ENCODE results near the gene ID4.
A peak's percentile ranks its signal among the peaks of the same experiment; 100 is the strongest.

- TF ChIP-seq ZNF274 (IDR thresholded peaks at IDR 0.05; ENCODE audit: low read depth, low read length) (no peak), CTCF (IDR thresholded peaks at IDR 0.05 in 2 of 3, conservative IDR thresholded peaks at IDR 0.05 in 1 of 3; ENCODE audit: borderline replicate concordance in 1 of 3, insufficient read depth in 1 of 3, low read depth in 2 of 3, low read length in 2 of 3) (no peak), POLR2A (IDR thresholded peaks at IDR 0.05; ENCODE audit: borderline replicate concordance, extremely low read depth, insufficient read depth, insufficient read length) (no peak), EZH2 (IDR thresholded peaks at IDR 0.05) (no peak), RAD21 (IDR thresholded peaks at IDR 0.05; ENCODE audit: low read depth) (no peak), JUND (IDR thresholded peaks at IDR 0.05) (peak; percentile 75), YY1 (IDR thresholded peaks at IDR 0.05; ENCODE audit: extremely low read depth, insufficient replicate concordance, low read depth, low read length) (no peak), ZBTB33 (IDR thresholded peaks at IDR 0.05; ENCODE audit: extremely low read depth, insufficient replicate concordance, low read length) (no peak), POLR2AphosphoS5 (IDR thresholded peaks at IDR 0.05; ENCODE audit: low read depth, low read length) (no peak)
Measured at GRCh38 chr6:19866985-19867627, 29.9 kb downstream of the ID4 start.

All from HCT116 (cell line).